Activated CD4-positive, alpha-beta memory T cell treated with anti-CD3 and anti-CD28 coated beads, Interleukin-2, amount 10 ng/mL, durations not matched to agents 7 days and 5 days (primary cell): Measurements from ENCODE around the gene GATAD2A. TPM values are rescaled to one million over a fixed set of nuclear protein-coding genes. Genes with fewer than 3 reads are reported as not detected.
"Not testable (repeated sequence)": the region's sequence is repeated elsewhere in the genome, so short reads cannot be mapped to it uniquely, and the experiment has no call there.

Experiments used
- CTCF ChIA-PET: fragments of 350-600 bp; sonication (Branson Sonifier 250); formaldehyde crosslinking; loops from one replicate; lab custom pipeline; 2021; ENCODE audit warnings: antibody characterized with exemption, inconsistent platforms; lab: Charles Lee
- POLR2A ChIA-PET: fragments of 350-600 bp; sonication (Branson Sonifier 250); formaldehyde crosslinking; loops from one replicate; lab custom pipeline; 2021; ENCODE audit warnings: antibody characterized with exemption; lab: Charles Lee
- DNase-seq: peaks from one replicate; pipeline ENCODE4 v3.0.0-alpha.2; 2020
- H3K27ac Mint-ChIP-seq: one replicate; pipeline ENCODE4 v1.8.0; 2021; ENCODE audit warnings: mild to moderate bottlenecking, mixed read lengths
- H3K27me3 Mint-ChIP-seq: one replicate; pipeline ENCODE4 v1.8.0; 2021; ENCODE audit warnings: mixed read lengths
- H3K36me3 Mint-ChIP-seq: one replicate; pipeline ENCODE4 v1.8.0; 2021; ENCODE audit warnings: low read depth, mixed read lengths
- H3K4me1 Mint-ChIP-seq: one replicate; pipeline ENCODE4 v1.8.0; 2021; ENCODE audit warnings: mixed read lengths
- H3K4me3 Mint-ChIP-seq: one replicate; pipeline ENCODE4 v1.8.0; 2021; ENCODE audit warnings: mild to moderate bottlenecking, mixed read lengths
- H3K9me3 Mint-ChIP-seq: one replicate; pipeline ENCODE4 v1.8.0; 2021; ENCODE audit warnings: mixed read lengths
- total RNA-seq, 2 experiments: library from RNA; stranded (reverse); gene quantifications; one replicate each; pipeline ENCODE4 v1.2.3, GENCODE V29; 2021

Gene GATAD2A
- total RNA-seq, 2 experiments from 2014 or later: 109 to 113 TPM

GRCh38 chr19:19379527-19379926 is 25.9 kb upstream of the GATAD2A start:
- no peaks in the 10 kb centered on the region for H3K9me3 Mint-ChIP-seq
- H3K4me1 Mint-ChIP-seq: peaks cover 11% of the 10 kb centered on the region
- no peak overlapping the region for H3K4me3 Mint-ChIP-seq
- no peak for DNase-seq
- no peaks in the 10 kb centered on the region for H3K27me3 Mint-ChIP-seq
- no peak overlapping the region for H3K27ac Mint-ChIP-seq
- no peaks in the 10 kb centered on the region for H3K36me3 Mint-ChIP-seq
- ChIA-PET CTCF (interaction anchor here (0.7 kb wide), 1 partner anchor 15 kb away, joined by 3 read pairs; no protein-coding TSS in a partner anchor), POLR2A (interaction anchor here (1.0 to 1.3 kb wide), 2 partner anchors 9 to 15 kb away, joined by 3 read pairs; no protein-coding TSS in a partner anchor)

- H3K9me3 Mint-ChIP-seq, H3K36me3 Mint-ChIP-seq, DNase-seq, CTCF ChIA-PET, H3K27ac Mint-ChIP-seq, H3K27me3 Mint-ChIP-seq, H3K4me3 Mint-ChIP-seq: not testable (repeated sequence)
- POLR2A ChIA-PET: interaction anchor here (1.0 to 1.3 kb wide), 2 partner anchors 10 to 15 kb away, joined by 3 read pairs; no protein-coding TSS in a partner anchor
- peaks cover 14% of the 10 kb centered on the region for H3K4me1 Mint-ChIP-seq
These were observed 25.2 kb upstream of the GATAD2A start for GRCh38 chr19:19380316-19380715.

DNA sequence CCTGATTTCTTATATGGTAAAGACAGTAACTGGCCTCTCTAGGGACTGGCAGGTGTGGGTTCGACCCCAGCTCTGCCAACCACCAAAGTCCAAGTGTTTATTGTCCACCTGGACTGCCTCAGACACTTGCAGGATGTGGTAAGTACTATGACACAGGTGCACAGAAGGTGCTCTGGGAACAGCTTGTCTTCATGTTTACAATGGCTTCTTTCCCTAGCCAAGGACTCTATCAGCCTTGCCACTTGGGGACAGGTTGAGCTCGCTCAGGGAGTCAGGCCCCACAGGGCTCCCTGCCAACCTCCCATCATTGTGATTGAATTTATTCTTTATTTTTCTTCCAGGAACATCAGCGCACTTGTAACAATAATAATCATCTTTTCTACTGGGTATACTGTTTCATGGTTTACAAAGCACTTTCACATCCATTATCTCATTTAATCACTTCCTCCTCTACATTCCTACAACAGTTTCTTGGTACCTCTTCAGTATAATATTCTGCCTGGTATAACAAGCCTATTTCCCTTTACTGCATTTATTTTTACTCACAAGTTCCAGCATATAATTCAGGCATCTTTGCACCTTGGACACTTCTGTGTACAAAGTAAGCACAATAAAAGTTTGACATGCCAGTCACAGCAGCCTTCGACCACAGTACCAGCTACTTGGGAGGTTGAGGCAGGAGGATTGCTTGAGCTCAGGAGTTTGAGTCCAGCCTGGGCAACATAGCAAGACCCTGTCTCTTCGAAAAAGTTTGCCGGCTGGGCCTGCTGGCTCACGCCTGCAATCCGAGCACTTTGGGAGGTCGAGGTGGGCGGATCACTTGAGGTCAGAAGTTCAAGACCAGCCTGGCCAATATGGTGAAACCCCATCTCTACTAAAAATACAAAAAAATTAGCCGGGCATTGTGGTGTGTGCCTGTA is 24.2 kb upstream of the GATAD2A start:
- no peaks in the 10 kb centered on the region for H3K27me3 Mint-ChIP-seq
- ChIA-PET POLR2A (interaction anchor here (1.6 kb wide), 1 partner anchor 8 kb away, joined by 5 read pairs; no protein-coding TSS in a partner anchor), CTCF (no interaction called here)
- H3K4me3 Mint-ChIP-seq: no peak overlapping the region
- H3K4me1 Mint-ChIP-seq: peaks cover 14% of the 10 kb centered on the region
- H3K27ac Mint-ChIP-seq: no peak overlapping the region
- DNase-seq: no peak
- H3K36me3 Mint-ChIP-seq: no peaks in the 10 kb centered on the region
- no peaks in the 10 kb centered on the region for H3K9me3 Mint-ChIP-seq

DNA sequence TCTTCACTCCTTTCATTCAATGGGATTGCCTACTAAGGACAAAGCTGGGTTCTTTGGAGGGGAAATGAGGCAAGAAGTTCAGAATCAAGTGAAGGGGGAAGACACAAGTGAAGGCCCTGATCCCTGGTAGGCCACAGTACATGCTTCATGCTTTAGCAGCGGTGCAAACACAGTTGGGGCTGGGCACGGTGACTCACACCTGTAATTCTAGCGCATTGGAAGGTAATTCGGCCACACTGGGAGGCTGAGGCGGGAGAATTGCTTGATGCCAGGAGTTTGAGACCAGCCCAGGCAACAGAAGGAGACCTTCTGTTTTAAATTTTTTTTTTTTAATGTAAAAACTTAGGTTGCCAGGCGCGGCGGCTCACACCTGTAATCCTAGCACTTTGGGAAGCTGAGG is 23.4 kb upstream of the GATAD2A start:
- Mint-ChIP-seq H3K36me3 (no peaks in the 10 kb centered on the region), H3K4me1 (peaks cover 16% of the 10 kb centered on the region), H3K4me3 (no peak overlapping the region), H3K27ac (no peak overlapping the region), H3K27me3 (no peaks in the 10 kb centered on the region), H3K9me3 (no peaks in the 10 kb centered on the region)
- CTCF ChIA-PET: interaction anchor here (1.2 kb wide), 1 partner anchor 109 kb away, joined by 3 read pairs; no protein-coding TSS in a partner anchor
- no peak for DNase-seq
- POLR2A ChIA-PET: interaction anchor here (1.6 kb wide), 1 partner anchor 9 kb away, joined by 5 read pairs; no protein-coding TSS in a partner anchor

DNA sequence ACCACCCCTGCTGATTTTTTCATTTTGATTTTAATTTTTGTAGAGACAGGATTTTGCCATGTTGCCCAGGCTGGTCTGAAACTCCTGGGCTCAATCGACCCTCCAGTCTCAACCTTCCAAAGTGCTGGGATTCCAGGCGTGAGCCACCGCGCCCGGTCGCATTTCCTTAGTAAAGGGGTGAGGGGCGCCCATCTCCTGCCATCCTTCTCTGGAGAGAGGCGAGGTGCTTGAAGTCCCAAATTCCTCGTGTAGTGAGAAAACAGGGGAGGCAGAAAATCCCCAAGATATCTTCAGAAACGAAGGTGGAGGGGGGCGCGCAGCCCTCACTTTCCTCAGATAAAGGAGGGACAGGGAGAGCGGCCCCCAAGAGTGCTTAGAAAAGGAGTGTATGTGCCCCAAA is 21.0 kb upstream of the GATAD2A start:
- no peak overlapping the region for H3K27ac Mint-ChIP-seq
- POLR2A ChIA-PET: interaction anchor here (1.2 to 2.3 kb wide), 5 partner anchors 8 to 106 kb away, joined by 3 to 15 read pairs (median 9); partner anchors contain the start of gene GATAD2A

GRCh38 chr19:19385131-19385895 is 20.2 kb upstream of the GATAD2A start:
- Mint-ChIP-seq H3K4me3 (peak overlapping the region; percentile 87), H3K27me3 (no peaks in the 10 kb centered on the region), H3K27ac (peak overlapping the region; percentile 91), H3K36me3 (peaks cover 14% of the 10 kb centered on the region), H3K9me3 (no peaks in the 10 kb centered on the region), H3K4me1 (peaks cover 46% of the 10 kb centered on the region)
- DNase-seq: peak; percentile 100
- CTCF ChIA-PET: interaction anchor here (0.7 to 1.4 kb wide), 5 partner anchors 20 to 107 kb away, joined by 3 to 9 read pairs (median 5); partner anchors contain the start of gene GATAD2A
- POLR2A ChIA-PET: interaction anchor here (0.8 to 2.3 kb wide), 14 partner anchors 9 to 279 kb away, joined by 3 to 15 read pairs (median 4); partner anchors contain the start of genes GATAD2A and NDUFA13

More for the DNA sequence above, 21.0 kb upstream of the GATAD2A start:
- H3K4me1 Mint-ChIP-seq: peaks cover 40% of the 10 kb centered on the region
- peak overlapping the region; percentile 87 for H3K4me3 Mint-ChIP-seq
- H3K27me3 Mint-ChIP-seq: no peaks in the 10 kb centered on the region
- H3K9me3 Mint-ChIP-seq: no peaks in the 10 kb centered on the region
- DNase-seq: no peak
- peaks cover 14% of the 10 kb centered on the region for H3K36me3 Mint-ChIP-seq
- CTCF ChIA-PET: interaction anchor here (1.4 kb wide), 2 partner anchors 21 to 22 kb away, joined by 4 to 5 read pairs; partner anchors contain the start of gene GATAD2A

DNA sequence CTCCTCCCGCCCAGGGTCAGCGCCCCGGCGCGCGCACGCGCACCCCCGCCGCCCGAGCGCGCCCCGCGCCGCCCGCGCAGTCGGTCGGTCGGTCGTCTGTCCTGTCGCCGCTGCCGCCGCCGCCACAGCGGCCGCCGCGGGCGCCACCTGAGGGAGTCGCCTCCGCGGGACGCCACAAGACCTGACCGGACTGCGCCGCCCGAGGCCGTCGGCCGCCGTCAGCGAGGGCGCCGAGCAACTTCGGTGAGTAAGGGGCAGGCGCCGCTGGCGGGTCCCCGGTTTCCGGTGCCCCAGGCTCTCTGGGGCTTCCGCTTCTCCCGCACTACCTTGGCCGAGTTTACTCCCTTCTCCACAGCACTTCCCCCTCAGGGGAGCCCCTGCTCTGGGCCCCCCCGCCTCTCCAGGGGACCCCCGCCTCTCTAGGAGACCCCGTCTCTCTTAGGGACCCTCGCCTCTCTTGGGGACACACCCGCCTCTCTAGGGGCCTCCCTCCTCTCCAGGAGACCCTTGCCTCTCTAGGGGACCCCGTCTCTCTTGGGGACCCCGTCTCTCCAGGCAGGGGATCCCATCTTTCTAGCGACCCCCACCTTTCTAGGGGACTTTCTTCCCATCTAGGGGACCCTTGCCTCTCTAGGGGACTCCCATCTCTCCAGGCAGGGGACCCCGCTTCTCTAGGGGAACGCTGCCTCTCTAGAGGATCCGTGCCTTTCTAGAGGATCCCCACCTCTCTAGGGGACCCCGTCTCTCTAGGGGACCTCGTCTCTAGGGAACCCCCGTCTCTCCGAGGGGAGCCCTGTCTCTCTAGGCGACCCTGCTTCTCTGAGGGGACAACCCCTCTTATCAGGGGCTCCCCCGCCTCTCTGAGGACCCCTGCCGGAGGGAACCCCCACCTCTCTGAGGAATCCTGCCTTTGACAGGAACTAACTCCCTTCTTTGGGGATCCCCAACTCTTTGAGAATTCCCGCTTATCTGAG is 19.3 kb upstream of the GATAD2A start:
- H3K9me3 Mint-ChIP-seq: no peaks in the 10 kb centered on the region
- peak overlapping the region; percentile 91 for H3K27ac Mint-ChIP-seq
- ChIA-PET CTCF (interaction anchor here (1.1 to 1.2 kb wide), 2 partner anchors 21 to 105 kb away, joined by 6 to 9 read pairs; no protein-coding TSS in a partner anchor), POLR2A (interaction anchor here (0.8 to 2.3 kb wide), 13 partner anchors 9 to 278 kb away, joined by 3 to 15 read pairs (median 4); partner anchors contain the start of genes GATAD2A and NDUFA13)
- H3K4me3 Mint-ChIP-seq: peak overlapping the region; percentile 87
- H3K27me3 Mint-ChIP-seq: no peaks in the 10 kb centered on the region
- peak; percentile 63 for DNase-seq
- peaks cover 14% of the 10 kb centered on the region for H3K36me3 Mint-ChIP-seq
- peaks cover 52% of the 10 kb centered on the region for H3K4me1 Mint-ChIP-seq

DNA sequence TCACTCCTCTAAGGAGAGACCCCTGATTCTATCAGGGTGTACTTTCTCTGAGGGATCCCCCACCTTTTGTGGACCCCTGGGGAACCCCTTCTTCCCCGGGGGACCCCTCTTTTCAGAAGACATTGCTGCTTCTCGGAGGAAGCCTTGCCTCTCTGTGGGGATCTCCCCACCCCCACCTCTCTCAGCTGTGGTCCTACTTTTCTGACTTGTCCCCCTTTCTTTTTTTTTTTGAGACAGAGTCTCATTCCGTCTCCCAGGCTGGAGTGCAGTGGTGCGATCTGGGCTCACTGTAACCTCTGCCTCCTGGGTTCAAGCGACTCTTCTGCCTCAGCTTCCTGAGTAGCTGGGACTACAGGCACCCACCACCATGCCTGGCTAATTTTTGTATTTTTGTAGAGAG is 18.4 kb upstream of the GATAD2A start:
- Mint-ChIP-seq H3K27me3 (no peaks in the 10 kb centered on the region), H3K36me3 (peaks cover 14% of the 10 kb centered on the region), H3K9me3 (no peaks in the 10 kb centered on the region), H3K27ac (peak overlapping the region; percentile 87), H3K4me1 (peaks cover 58% of the 10 kb centered on the region), H3K4me3 (peak overlapping the region; percentile 87)
- POLR2A ChIA-PET: interaction anchor here (1.0 kb wide), 1 partner anchor 56 kb away, joined by 3 read pairs; no protein-coding TSS in a partner anchor
- CTCF ChIA-PET: interaction anchor here (1.3 kb wide), 1 partner anchor 9 kb away, joined by 3 read pairs; no protein-coding TSS in a partner anchor
- no peak for DNase-seq

DNA sequence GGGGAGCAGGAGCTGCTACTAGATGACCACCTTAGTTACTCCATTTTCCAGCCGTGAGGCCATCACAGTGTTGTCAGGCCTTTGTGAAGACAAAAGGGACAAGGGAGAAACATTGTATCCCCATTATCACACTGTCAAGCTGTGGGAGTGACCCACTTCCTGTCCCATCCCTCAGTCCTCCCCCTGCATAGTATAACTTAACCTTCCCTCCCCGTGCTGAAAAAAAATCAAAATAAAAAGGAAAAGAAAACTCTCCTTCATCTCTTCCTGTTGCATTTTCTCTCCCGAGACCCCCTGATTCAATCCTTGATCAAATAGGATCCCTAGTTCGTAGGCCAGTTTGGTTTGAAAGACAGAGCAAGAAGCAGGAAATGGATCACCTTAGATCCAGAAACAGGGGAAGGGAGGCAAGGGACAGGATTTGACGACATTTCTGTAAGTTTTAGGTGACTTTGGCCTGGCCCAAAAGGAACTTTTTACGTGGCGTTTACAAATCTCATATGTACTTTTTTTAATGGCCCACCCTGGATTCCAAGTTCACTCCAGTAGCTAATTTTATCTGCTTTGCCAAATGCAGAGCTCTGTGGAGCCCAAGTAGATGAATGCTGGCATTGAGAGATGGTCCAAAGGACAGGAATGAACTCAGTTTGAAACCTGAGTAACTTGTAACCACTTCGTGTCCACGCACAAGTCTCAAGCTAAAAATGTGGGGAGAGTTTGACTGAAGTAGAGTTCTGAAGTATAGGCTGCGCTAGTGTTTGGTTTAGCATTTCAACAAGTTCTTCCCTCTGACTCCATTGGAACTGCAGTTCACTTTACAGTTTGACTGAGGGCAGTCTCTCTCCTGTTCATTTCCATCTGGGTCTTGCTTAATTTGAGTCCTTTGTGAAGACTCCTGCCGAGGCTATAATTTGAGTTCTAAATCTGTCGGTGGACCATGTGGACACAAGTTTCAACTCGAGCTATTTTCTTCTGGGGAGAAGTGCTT is 16.6 kb upstream of the GATAD2A start:
- Mint-ChIP-seq H3K4me1 (peaks cover 62% of the 10 kb centered on the region), H3K36me3 (peaks cover 14% of the 10 kb centered on the region), H3K9me3 (no peaks in the 10 kb centered on the region), H3K27ac (peak overlapping the region; percentile 40), H3K4me3 (peak overlapping the region; percentile 87), H3K27me3 (no peaks in the 10 kb centered on the region)
- POLR2A ChIA-PET: interaction anchor here (1.2 to 1.5 kb wide), 3 partner anchors 17 to 71 kb away, joined by 3 to 5 read pairs (median 4); partner anchors contain the start of gene GATAD2A
- no peak for DNase-seq
- CTCF ChIA-PET: interaction anchor here (0.6 to 1.7 kb wide), 4 partner anchors 7 to 164 kb away, joined by 3 to 5 read pairs (median 3); partner anchors contain the start of gene GATAD2A

- H3K27me3 Mint-ChIP-seq, DNase-seq, POLR2A ChIA-PET, H3K9me3 Mint-ChIP-seq, H3K27ac Mint-ChIP-seq, H3K4me3 Mint-ChIP-seq: not testable (repeated sequence)
- H3K36me3 Mint-ChIP-seq: peaks cover 14% of the 10 kb centered on the region
- peaks cover 66% of the 10 kb centered on the region for H3K4me1 Mint-ChIP-seq
- CTCF ChIA-PET: interaction anchor here (0.6 to 1.1 kb wide), 2 partner anchors 16 to 165 kb away, joined by 3 read pairs; partner anchors contain the start of gene GATAD2A
These were observed 15.8 kb upstream of the GATAD2A start for GRCh38 chr19:19389683-19390082.
